H1 (cell line): ENCODE measurements around the gene RALGAPB.
A peak's percentile ranks its signal among the peaks of the same experiment; 100 is the strongest.

Source experiments
- EP300 ChIP-seq, 2 experiments: IDR thresholded peaks; 1 replicate in 1 of 2; 2 replicates in 1 of 2; pipeline ENCODE4 v1.6.1; 2011 to 2012; ENCODE audit warnings: low read depth in 2 of 2, low read length in 2 of 2, mild to moderate bottlenecking in 2 of 2, borderline replicate concordance in 1 of 2, inconsistent platforms in 1 of 2, moderate library complexity in 1 of 2
- EZH2 ChIP-seq: fragments of 200-600 bp; sonication (generic); IDR thresholded peaks from 2 replicates; pipeline ENCODE4 v1.7.1; 2012; ENCODE audit warnings: low read depth, mild to moderate bottlenecking, moderate library complexity, low read length, inconsistent platforms; ENCODE audit not compliant: severe bottlenecking
- GABPA ChIP-seq: IDR thresholded peaks from 2 replicates; pipeline ENCODE4 v1.6.1; 2011; ENCODE audit warnings: mild to moderate bottlenecking, low read length, moderate library complexity, borderline replicate concordance; ENCODE audit not compliant: insufficient read depth
- GTF2F1 ChIP-seq: IDR thresholded peaks from 2 replicates; pipeline ENCODE4 v1.6.1; 2012; ENCODE audit warnings: low read depth, low read length, improper control_type of control experiment, borderline replicate concordance
- MAFK ChIP-seq: IDR thresholded peaks from 2 replicates; pipeline ENCODE4 v1.6.1; 2012; ENCODE audit warnings: low read depth, mild to moderate bottlenecking, improper control_type of control experiment, low read length
- POLR2A ChIP-seq, 2 experiments: IDR thresholded peaks; 1 replicate in 1 of 2; 2 replicates in 1 of 2; pipeline ENCODE4 v1.6.1; 2011; ENCODE audit warnings: low read depth in 2 of 2, low read length in 2 of 2, mild to moderate bottlenecking in 2 of 2; ENCODE audit errors: control extremely low read depth in 1 of 2
- POLR2AphosphoS5 ChIP-seq: IDR thresholded peaks from 2 replicates; pipeline ENCODE4 v1.6.1; 2011; ENCODE audit warnings: low read depth, low read length
- SUZ12 ChIP-seq: fragments of 200-600 bp; sonication (generic); IDR thresholded peaks from 2 replicates; pipeline ENCODE4 v1.6.1; 2012; ENCODE audit warnings: mild to moderate bottlenecking, inconsistent platforms, low read length, moderate library complexity, mixed read lengths
- TAF1 ChIP-seq: IDR thresholded peaks from 2 replicates; pipeline ENCODE4 v1.6.1; 2011; ENCODE audit warnings: mild to moderate bottlenecking, low read depth, low read length
- TF ChIP-seq, protein P1 (sequence below), 3 experiments: IDR thresholded peaks; 1 replicate in 2 of 3; 2 replicates in 1 of 3; pipeline versions ENCODE4 v1.5.1 to v1.6.1; 2011; ENCODE audit warnings: low read length in 3 of 3, mild to moderate bottlenecking in 3 of 3, inconsistent platforms in 2 of 3, low read depth in 1 of 3, moderate library complexity in 1 of 3; ENCODE audit not compliant: insufficient read depth in 1 of 3; ENCODE audit errors: control extremely low read depth in 1 of 3
- TF ChIP-seq, protein P2 (sequence below): IDR thresholded peaks from 2 replicates; pipeline ENCODE4 v1.6.1; 2012; ENCODE audit warnings: inconsistent platforms
- TF ChIP-seq, protein P3 (sequence below): IDR thresholded peaks from 2 replicates; pipeline ENCODE4 v1.6.1; 2011; ENCODE audit warnings: low read length, improper control_type of control experiment

DNA sequence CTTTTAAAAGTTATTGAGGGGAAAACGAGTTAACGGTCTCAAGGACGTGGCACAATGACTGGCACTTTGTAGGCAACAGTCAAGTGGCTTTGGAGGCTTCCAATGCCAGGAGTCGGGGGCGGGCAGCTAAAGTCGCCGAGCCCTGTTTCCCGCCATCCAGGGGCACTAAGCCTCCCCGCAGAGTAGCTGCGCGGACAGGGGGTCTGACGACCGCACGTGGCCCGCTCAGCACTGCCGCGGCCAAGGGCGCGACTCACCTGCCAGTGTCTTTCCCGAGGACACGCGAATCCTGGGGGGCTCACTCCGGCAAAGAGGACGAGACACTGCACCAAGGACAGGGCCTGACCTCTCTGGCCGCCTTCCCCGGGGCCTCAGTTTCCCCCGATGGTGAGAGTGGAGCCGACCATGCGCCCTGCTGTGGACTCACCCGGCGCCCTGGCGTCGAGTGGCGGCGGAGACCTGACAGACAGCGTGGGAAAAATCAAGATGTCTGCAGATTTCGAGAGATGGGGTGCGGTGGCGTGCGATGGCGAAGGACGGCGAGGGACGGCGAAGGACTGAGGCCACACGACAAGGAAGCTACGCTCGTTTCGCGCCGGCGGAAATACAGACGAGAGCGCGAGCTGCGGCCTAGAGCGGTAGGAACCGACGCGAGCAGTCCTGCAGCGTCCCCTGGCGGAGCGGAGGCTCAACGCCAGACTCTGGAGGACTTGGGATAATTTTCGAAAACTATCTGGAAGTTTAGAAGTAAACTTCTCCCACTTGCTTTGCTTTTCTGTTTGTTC is 37.7 kb upstream of the RALGAPB start, which contains the start of gene SNHG17:
- TF ChIP-seq EP300 (IDR thresholded peaks at IDR 0.05; ENCODE audit: borderline replicate concordance in 1 of 2, low read depth in 2 of 2, low read length in 2 of 2) (peak in 1 of 2 experiments; percentile 82; a peak in 1 of 3 replicates), EZH2 (no peak), TAF1 (peak; percentile 100), POLR2AphosphoS5 (peak; percentile 100), GTF2F1 (peak; percentile 92), GABPA (peak; percentile 83; the same call in 1 of the 2 replicates), SUZ12 (no peak), POLR2A (IDR thresholded peaks at IDR 0.05; ENCODE audit: control extremely low read depth in 1 of 2, low read depth in 2 of 2, low read length in 2 of 2) (peak; percentile 94 to 98), MAFK (no peak; the same call in 1 of the 2 replicates)
- TF ChIP-seq, protein P1, sequence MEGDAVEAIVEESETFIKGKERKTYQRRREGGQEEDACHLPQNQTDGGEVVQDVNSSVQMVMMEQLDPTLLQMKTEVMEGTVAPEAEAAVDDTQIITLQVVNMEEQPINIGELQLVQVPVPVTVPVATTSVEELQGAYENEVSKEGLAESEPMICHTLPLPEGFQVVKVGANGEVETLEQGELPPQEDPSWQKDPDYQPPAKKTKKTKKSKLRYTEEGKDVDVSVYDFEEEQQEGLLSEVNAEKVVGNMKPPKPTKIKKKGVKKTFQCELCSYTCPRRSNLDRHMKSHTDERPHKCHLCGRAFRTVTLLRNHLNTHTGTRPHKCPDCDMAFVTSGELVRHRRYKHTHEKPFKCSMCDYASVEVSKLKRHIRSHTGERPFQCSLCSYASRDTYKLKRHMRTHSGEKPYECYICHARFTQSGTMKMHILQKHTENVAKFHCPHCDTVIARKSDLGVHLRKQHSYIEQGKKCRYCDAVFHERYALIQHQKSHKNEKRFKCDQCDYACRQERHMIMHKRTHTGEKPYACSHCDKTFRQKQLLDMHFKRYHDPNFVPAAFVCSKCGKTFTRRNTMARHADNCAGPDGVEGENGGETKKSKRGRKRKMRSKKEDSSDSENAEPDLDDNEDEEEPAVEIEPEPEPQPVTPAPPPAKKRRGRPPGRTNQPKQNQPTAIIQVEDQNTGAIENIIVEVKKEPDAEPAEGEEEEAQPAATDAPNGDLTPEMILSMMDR (IDR thresholded peaks at IDR 0.05; ENCODE audit: control extremely low read depth in 1 of 3, insufficient read depth in 1 of 3, low read depth in 1 of 3, low read length in 3 of 3) = peak; percentile 98 to 100 (median 99)
- TF ChIP-seq, protein P2, sequence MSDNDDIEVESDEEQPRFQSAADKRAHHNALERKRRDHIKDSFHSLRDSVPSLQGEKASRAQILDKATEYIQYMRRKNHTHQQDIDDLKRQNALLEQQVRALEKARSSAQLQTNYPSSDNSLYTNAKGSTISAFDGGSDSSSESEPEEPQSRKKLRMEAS = peak; percentile 95
- TF ChIP-seq, protein P3, sequence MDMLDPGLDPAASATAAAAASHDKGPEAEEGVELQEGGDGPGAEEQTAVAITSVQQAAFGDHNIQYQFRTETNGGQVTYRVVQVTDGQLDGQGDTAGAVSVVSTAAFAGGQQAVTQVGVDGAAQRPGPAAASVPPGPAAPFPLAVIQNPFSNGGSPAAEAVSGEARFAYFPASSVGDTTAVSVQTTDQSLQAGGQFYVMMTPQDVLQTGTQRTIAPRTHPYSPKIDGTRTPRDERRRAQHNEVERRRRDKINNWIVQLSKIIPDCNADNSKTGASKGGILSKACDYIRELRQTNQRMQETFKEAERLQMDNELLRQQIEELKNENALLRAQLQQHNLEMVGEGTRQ = peak; percentile 4; the same call in 1 of the 2 replicates
